Erythroblast (primary cell): Measurements from ENCODE around the gene DISC1.

ENCODE experiments used
- GATA1 ChIP-seq: IDR thresholded peaks from 2 replicates; pipeline ENCODE4 v1.6.1; 2011; ENCODE audit warnings: low read depth, mild to moderate bottlenecking, control low read depth, low read length, moderate library complexity
- POLR2A ChIP-seq: IDR thresholded peaks from 2 replicates; pipeline ENCODE4 v1.6.1; 2011; ENCODE audit warnings: mild to moderate bottlenecking, low read length

- TF ChIP-seq POLR2A: no peak
- no peak for TF ChIP-seq GATA1
These were observed 97.5 kb downstream of the DISC1 start for GRCh38 chr1:231724041-231724440.
